Endodermal cell (in vitro differentiated cells): ENCODE measurements around the gene OTC. TPM values are rescaled to one million over a fixed set of nuclear protein-coding genes. Genes with fewer than 3 reads are reported as not detected.

ENCODE experiments used
- DNase-seq: peaks from one replicate; pipeline ENCODE4 v3.0.0-alpha.2; 2017
- H3K27ac ChIP-seq: 2 replicates; pipeline ENCODE4 v1.5.1; 2013; ENCODE audit warnings: mild to moderate bottlenecking, low read depth, low read length, moderate library complexity
- H3K27me3 ChIP-seq: 2 replicates; pipeline ENCODE4 v1.6.1; 2013; ENCODE audit warnings: mild to moderate bottlenecking, low read length, moderate library complexity; ENCODE audit not compliant: insufficient read depth, control insufficient read depth, poor library complexity, severe bottlenecking
- H3K36me3 ChIP-seq: 2 replicates; pipeline ENCODE4 v1.7.0; 2013; ENCODE audit warnings: mild to moderate bottlenecking, low read length, moderate library complexity; ENCODE audit not compliant: control insufficient read depth, insufficient read depth
- H3K4me1 ChIP-seq: one replicate; pipeline ENCODE4 v1.7.0; 2013; ENCODE audit warnings: low read length; ENCODE audit not compliant: control insufficient read depth, insufficient read depth
- H3K4me3 ChIP-seq: 2 replicates; pipeline ENCODE4 v1.5.1; 2013; ENCODE audit warnings: mild to moderate bottlenecking, low read length, moderate library complexity
- H3K9ac ChIP-seq: 2 replicates; pipeline ENCODE4 v1.6.1; 2013; ENCODE audit warnings: mild to moderate bottlenecking, low read length, moderate library complexity; ENCODE audit not compliant: poor library complexity, severe bottlenecking; ENCODE audit errors: extremely low read depth
- H3K9me3 ChIP-seq: 2 replicates; pipeline ENCODE4 v1.6.1; 2013; ENCODE audit warnings: mild to moderate bottlenecking, low read length, moderate library complexity; ENCODE audit not compliant: control insufficient read depth
- H3K27ac Mint-ChIP-seq: 2 replicates; pipeline ENCODE4 v1.8.0; 2020; ENCODE audit warnings: mixed read lengths
- H3K27me3 Mint-ChIP-seq: 2 replicates; pipeline ENCODE4 v1.8.0; 2021; ENCODE audit warnings: mild to moderate bottlenecking, mixed read lengths; ENCODE audit not compliant: insufficient read depth
- H3K36me3 Mint-ChIP-seq: 2 replicates; pipeline ENCODE4 v1.8.0; 2020; ENCODE audit warnings: low read depth, mixed read lengths
- H3K4me1 Mint-ChIP-seq: 2 replicates; pipeline ENCODE4 v1.8.0; 2020; ENCODE audit warnings: mixed read lengths
- H3K4me3 Mint-ChIP-seq: 2 replicates; pipeline ENCODE4 v1.8.0; 2020; ENCODE audit warnings: mild to moderate bottlenecking, moderate library complexity, mixed read lengths
- H3K9me3 Mint-ChIP-seq: 2 replicates; pipeline ENCODE4 v1.8.0; 2020; ENCODE audit warnings: mild to moderate bottlenecking, mixed read lengths
- WGBS, 2 experiments: methylation state at CpG; one replicate each; pipeline versions ENCODE4 v1.1.5 to v1.1.7; 2013; ENCODE audit warnings: missing lambda C conversion rate in 2 of 2, mixed read lengths in 1 of 2; ENCODE audit not compliant: insufficient coverage in 1 of 2, insufficient read length in 1 of 2; 5-methylcytosine and 5-hydroxymethylcytosine counted together
- total RNA-seq, 2 donors: library from RNA; stranded (reverse); fragmentation: NEBNext Ultra II Directional in 1 of 2; extraction: Animal tissue kit (Norgen Biotek cat#: 25700) in 1 of 2; gene quantifications; 2 replicates in 1 of 2; 3 replicates in 1 of 2; pipeline ENCODE4 v1.2.1, GENCODE V29; 2021
- TF ChIP-seq, protein P1 (sequence below): fragments of 200-600 bp; sonication (generic); conservative IDR thresholded peaks from 2 replicates; pipeline ENCODE4 v1.5.0; 2021; ENCODE audit warnings: antibody characterized with exemption, mild to moderate bottlenecking

OTC gene
- total RNA-seq, 2 donors from 2014 or later, result not detected

DNA sequence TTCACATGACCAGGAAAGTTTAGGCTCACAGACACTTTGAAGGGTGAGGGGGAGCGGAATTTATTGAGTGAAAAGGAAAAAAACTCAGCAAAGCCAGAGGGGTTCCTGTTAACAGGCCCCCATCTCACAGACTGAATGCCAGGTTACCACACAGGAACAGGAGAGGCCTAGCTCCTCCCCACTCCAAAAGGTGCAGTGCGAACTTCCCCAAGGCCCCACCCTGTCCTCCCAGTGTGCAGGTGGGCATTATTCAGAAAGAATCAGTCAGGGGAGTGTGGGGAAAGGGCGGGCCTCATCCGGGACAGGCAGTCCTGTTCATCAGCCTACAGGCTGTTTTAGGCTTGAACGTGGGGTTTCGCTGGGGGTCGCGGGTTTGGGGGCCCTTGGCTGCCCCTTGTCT lies 4.0 kb downstream of the OTC start:
- H3K27me3 ChIP-seq, result no peaks in the 10 kb centered on the region
- Mint-ChIP-seq H3K9me3 (peaks cover 42% of the 10 kb centered on the region), H3K4me3 (no peak overlapping the region), H3K27ac (no peak overlapping the region), H3K27me3 (no peaks in the 10 kb centered on the region), H3K4me1 (no peaks in the 10 kb centered on the region), H3K36me3 (no peaks in the 10 kb centered on the region)
- WGBS, 2 experiments, result 94% methylated on average over 4 of the region's 8 CpGs; no CpG with 5 or more reads in 1 of the 2 experiments
- no peak overlapping the region for H3K27ac ChIP-seq
- no peaks in the 10 kb centered on the region for H3K4me1 ChIP-seq
- TF ChIP-seq, protein P1, sequence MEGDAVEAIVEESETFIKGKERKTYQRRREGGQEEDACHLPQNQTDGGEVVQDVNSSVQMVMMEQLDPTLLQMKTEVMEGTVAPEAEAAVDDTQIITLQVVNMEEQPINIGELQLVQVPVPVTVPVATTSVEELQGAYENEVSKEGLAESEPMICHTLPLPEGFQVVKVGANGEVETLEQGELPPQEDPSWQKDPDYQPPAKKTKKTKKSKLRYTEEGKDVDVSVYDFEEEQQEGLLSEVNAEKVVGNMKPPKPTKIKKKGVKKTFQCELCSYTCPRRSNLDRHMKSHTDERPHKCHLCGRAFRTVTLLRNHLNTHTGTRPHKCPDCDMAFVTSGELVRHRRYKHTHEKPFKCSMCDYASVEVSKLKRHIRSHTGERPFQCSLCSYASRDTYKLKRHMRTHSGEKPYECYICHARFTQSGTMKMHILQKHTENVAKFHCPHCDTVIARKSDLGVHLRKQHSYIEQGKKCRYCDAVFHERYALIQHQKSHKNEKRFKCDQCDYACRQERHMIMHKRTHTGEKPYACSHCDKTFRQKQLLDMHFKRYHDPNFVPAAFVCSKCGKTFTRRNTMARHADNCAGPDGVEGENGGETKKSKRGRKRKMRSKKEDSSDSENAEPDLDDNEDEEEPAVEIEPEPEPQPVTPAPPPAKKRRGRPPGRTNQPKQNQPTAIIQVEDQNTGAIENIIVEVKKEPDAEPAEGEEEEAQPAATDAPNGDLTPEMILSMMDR, result no peak
- H3K9me3 ChIP-seq, result no peaks in the 10 kb centered on the region
- H3K4me3 ChIP-seq, result no peak overlapping the region
- H3K9ac ChIP-seq, result no peak overlapping the region
- DNase-seq, result no peak
- no peaks in the 10 kb centered on the region for H3K36me3 ChIP-seq

DNA sequence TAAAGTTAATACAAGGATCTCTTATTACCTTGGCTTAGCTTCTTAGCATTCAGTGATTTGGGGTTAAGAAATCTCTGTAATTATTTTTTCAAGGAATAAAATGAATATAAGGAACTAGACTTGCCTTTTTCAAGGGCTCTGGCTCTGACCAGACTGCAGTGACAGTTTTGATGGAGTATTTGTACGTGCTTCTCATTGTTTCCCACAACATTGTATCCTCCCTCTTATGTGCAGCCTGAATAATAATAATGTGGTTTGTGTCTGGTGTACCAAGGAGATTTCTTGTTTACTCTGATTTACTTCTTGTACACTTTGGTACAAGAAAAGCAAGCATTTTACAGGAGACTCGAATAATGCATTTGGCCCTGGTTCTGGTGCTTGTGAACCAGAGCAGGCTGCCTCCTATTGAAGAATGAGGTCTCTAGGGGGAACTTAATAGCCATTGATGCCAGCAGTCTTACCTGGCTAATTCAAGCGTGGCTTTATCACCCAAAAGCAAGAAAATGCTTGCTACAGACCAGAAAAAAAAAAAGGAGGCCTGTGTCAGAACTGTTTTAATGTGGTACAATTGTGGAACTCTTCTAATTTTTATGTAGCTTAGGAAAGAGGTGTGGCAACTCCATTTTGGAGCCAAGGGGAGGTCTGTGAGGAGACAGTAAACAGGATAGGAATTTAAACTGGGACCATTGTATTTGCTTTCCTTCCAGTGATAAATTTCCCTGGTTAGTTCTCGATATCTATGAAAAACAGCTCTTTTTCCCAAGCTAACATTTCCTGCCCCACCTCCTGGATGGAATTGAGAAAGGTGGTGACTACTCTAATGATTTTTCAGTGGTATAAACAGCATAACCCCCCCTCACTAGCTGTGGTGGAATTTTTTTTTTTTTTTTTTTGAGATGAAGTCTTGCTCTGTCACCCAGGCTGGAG lies 5.6 kb downstream of the OTC start:
- H3K9me3 Mint-ChIP-seq, result peaks cover 37% of the 10 kb centered on the region
- Histone ChIP-seq H3K4me3 (no peak overlapping the region), H3K9ac (no peak overlapping the region), H3K36me3 (no peaks in the 10 kb centered on the region), H3K27ac (peak overlapping the region; percentile 64), H3K9me3 (no peaks in the 10 kb centered on the region), H3K4me1 (no peaks in the 10 kb centered on the region), H3K27me3 (no peaks in the 10 kb centered on the region)
- no peaks in the 10 kb centered on the region for H3K4me1 Mint-ChIP-seq
- H3K27ac Mint-ChIP-seq, result no peak overlapping the region
- WGBS, 2 experiments, result 75 to 92% methylated on average over 1 to 3 of the region's 4 CpGs
- no peak for DNase-seq
- TF ChIP-seq, protein P1, result no peak
- H3K27me3 Mint-ChIP-seq, result peaks cover 1% of the 10 kb centered on the region
- H3K4me3 Mint-ChIP-seq, result no peak overlapping the region
- H3K36me3 Mint-ChIP-seq, result no peaks in the 10 kb centered on the region

DNA sequence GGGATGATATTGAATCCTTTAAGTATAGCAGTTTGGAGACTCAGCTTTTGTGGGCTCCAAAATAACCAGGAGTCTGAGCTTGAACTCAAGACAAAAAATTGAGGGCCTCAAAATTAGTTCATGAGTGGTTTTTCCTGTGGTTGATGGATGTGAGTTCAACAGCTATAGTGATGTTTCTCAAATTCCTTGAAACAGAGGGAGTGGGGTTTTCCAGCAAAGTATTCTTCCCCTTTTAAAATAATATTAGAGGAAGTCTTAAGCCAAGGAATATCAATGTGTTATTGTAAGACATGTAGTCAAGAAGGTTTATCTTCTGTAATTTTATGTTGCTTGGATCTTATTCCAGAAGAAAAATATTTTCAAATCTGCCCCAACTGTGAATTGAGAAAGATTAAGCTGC lies 10.6 kb downstream of the OTC start:
- Mint-ChIP-seq H3K27ac (no peak overlapping the region), H3K4me3 (no peak overlapping the region), H3K27me3 (peaks cover 1% of the 10 kb centered on the region), H3K9me3 (peaks cover 35% of the 10 kb centered on the region), H3K36me3 (no peaks in the 10 kb centered on the region), H3K4me1 (no peaks in the 10 kb centered on the region)
- no peaks in the 10 kb centered on the region for H3K4me1 ChIP-seq
- H3K36me3 ChIP-seq, result no peaks in the 10 kb centered on the region
- TF ChIP-seq, protein P1, result no peak
- no peak for DNase-seq
- no peak overlapping the region for H3K4me3 ChIP-seq
- H3K9ac ChIP-seq, result no peak overlapping the region
- no peaks in the 10 kb centered on the region for H3K27me3 ChIP-seq
- H3K9me3 ChIP-seq, result no peaks in the 10 kb centered on the region
- H3K27ac ChIP-seq, result no peak overlapping the region
